RWPE1 (cell line): ENCODE measurements around the gene XPR1.
"Not testable (repeated sequence)": the region's sequence is repeated elsewhere in the genome, so short reads cannot be mapped to it uniquely, and the experiment has no call there.

Experiments
- CTCF ChIA-PET: fragments of 350-600 bp; sonication (Branson Sonifier 250); formaldehyde crosslinking; extraction: SDS; loops from one replicate; lab custom pipeline; 2021; lab: Yijun Ruan, JAX
- POLR2A ChIA-PET: fragments of 400-600 bp; formaldehyde crosslinking; extraction: SDS; loops from one replicate; lab custom pipeline; 2020; ENCODE audit warnings: antibody characterized with exemption; ENCODE audit not compliant: low non-redundant PET; lab: Yijun Ruan, JAX
- DNase-seq: peaks from one replicate; pipeline ENCODE4 v3.0.0; 2012; ENCODE audit warnings: low spot score
- H3K27ac ChIP-seq: fragments of 450-650 bp; 2 replicates; pipeline ENCODE4 v1.5.1; 2017
- TF ChIP-seq, protein P1 (sequence below): fragments of 450-650 bp; conservative IDR thresholded peaks from 2 replicates; pipeline ENCODE4 v1.5.1; 2017; ENCODE audit warnings: low read depth, mild to moderate bottlenecking

XPR1 gene

DNA sequence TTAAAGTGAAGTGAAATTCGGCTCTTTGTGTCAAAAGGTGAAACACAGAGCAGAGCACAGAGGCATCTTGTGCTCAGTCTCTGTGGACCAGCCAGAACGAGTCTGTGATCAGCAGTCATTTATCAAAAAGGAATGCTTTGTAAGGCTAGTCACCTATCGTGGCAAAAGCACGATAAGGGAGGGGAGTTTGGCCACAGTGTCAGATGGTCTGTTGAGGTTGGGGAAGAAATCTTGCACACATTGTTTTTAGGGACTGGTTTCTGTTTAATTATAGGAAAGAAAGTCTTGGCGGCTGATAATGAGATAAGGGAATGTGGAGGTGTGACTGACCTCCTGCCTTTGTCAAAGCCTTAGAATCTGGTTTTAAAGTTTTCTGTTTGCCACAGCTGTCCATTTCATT lies 222.6 kb downstream of the XPR1 start:
- POLR2A ChIA-PET, result no interaction called here
- CTCF ChIA-PET, result interaction anchor here (0.6 to 1.7 kb wide), 2 partner anchors 9 to 479 kb away, joined by 4 to 11 read pairs; no protein-coding TSS in a partner anchor
- no peak overlapping the region for H3K27ac ChIP-seq
- TF ChIP-seq, protein P1, sequence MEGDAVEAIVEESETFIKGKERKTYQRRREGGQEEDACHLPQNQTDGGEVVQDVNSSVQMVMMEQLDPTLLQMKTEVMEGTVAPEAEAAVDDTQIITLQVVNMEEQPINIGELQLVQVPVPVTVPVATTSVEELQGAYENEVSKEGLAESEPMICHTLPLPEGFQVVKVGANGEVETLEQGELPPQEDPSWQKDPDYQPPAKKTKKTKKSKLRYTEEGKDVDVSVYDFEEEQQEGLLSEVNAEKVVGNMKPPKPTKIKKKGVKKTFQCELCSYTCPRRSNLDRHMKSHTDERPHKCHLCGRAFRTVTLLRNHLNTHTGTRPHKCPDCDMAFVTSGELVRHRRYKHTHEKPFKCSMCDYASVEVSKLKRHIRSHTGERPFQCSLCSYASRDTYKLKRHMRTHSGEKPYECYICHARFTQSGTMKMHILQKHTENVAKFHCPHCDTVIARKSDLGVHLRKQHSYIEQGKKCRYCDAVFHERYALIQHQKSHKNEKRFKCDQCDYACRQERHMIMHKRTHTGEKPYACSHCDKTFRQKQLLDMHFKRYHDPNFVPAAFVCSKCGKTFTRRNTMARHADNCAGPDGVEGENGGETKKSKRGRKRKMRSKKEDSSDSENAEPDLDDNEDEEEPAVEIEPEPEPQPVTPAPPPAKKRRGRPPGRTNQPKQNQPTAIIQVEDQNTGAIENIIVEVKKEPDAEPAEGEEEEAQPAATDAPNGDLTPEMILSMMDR, result no peak
- DNase-seq, result no peak

DNA sequence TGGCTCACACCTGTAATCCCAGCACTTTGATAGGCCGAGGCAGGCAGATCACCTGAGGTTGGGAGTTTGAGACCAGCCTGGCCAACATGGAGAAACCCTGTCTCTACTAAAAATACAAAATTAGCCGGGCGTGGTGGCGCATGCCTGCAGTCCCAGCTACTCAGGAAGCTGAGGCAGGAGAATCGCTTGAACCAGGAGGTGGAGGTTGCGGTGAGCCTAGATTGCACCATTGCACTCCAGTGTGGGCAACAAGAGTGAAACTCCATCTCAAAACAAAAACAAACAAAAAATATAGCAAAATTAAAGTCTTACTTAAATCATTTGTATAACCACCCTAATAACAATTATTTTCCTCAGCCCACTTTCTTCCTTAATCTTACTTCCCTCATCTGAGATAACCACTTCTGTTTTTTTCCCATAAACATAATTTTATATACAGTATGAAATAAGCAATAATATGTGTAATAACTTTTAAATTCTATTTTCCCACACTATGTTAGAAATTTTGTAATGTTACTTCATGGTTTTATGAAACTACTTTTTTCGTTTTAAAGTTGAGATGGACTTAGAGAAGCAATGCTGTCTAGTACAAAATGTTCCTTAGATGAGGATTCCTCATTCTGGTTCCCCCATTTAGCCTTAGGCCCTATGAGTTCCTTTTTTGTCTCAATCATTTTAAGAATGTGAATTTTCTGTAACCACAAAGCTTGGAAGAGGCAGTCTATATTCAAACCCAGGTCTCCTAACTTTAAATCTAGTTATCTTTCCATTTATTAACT lies 226.3 kb downstream of the XPR1 start:
- POLR2A ChIA-PET, H3K27ac ChIP-seq, DNase-seq, CTCF ChIA-PET: not testable (repeated sequence)

DNA sequence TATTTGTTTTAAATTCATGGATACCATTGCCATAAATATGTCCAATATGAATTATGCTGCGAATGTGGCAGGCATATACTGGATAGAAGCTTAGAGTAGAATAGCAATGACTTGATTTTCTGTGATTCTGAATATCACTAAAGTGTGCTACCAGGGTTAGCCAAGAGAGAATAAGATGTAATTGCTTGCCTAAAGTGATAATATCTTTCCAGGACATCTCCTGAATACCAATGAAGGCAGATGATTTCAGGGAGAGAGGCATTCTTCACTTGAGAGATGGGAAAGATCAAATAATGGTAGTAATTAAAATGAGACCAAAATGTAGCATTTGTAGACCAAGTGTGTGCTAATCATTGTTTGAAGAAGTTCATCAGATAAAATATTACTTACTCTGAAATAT lies 227.5 kb downstream of the XPR1 start:
- TF ChIP-seq, protein P1, result no peak
- no peak overlapping the region for H3K27ac ChIP-seq
- ChIA-PET POLR2A (no interaction called here), CTCF (interaction anchor here (0.6 kb wide), 1 partner anchor 323 kb away, joined by 5 read pairs; no protein-coding TSS in a partner anchor)
- DNase-seq, result no peak

DNA sequence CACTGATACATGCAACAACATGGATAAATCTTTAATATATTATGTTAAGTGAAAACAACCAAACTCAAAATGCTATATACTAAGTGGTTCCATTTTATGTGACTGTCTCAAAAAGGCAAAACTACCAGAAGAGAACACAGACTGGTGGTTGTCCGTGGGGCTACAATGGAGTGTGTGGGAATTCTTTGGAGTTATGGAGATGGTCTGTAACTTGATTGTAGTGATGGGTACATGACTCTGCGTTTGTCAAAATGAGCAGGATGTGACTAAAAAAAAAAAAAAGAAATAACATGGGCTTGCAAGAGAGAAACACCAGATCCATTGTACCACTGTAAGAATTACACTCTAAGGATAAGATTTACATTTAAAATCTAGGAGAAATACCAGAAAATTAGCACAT lies 228.7 kb downstream of the XPR1 start:
- DNase-seq, result no peak
- ChIA-PET CTCF (interaction anchor here (0.9 to 4.2 kb wide), 2 partner anchors 132 to 345 kb away, joined by 6 to 40 read pairs; no protein-coding TSS in a partner anchor), POLR2A (no interaction called here)
- H3K27ac ChIP-seq, result no peak overlapping the region
- TF ChIP-seq, protein P1, result no peak

DNA sequence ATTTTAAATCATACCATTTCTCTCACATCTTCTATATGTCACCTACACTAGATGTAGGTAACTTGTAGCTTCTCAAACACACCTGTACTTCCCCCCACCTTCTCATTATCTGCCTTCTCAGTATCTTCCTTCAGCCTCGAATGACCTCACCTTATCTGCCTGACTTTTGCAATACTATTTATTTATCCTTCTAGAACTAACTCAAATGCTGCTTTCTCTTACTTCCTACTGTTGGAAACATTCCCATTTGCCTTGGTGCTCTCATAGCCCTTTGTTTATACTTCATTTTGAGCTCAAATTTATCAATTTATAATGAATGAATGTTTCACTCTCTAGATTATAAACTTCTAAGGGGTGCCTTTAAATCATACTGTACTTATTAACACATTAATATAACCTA lies 230.5 kb downstream of the XPR1 start:
- ChIA-PET POLR2A (no interaction called here), CTCF (interaction anchor here (0.6 to 4.2 kb wide), 11 partner anchors 8 to 674 kb away, joined by 3 to 40 read pairs (median 4); no protein-coding TSS in a partner anchor)
- H3K27ac ChIP-seq, result no peak overlapping the region
- TF ChIP-seq, protein P1, result no peak
- no peak for DNase-seq

DNA sequence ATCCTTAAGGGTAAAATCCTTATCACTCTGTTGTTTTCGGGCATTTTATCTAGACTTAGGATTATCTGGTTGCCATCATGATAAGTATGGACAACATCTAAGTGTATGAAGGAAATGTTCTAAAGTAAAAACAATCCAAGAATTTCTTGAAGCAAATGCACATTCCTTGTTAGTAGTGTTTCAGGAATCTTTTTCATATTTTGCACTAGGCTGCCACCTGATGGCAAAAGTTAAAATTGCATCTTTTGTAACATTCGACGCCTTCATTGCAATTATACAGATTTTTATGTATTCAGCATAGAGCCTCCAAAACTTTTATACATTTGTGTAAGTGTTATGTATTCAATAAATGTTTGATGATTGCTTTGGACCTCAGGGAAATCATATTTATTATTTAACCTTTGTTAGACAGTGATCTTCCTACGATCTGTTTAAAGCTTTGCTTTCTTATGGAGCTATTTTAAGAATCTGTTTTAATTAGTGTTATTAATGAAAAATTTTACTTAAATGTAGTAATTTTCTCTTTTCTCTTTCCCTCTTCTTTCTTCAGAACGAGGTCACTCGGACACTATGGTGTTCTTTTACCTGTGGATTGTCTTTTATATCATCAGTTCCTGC lies 231.4 kb downstream of the XPR1 start:
- peak; percentile 40 for DNase-seq

More for the DNA sequence above, 231.4 kb downstream of the XPR1 start:
- no peak overlapping the region for H3K27ac ChIP-seq
- TF ChIP-seq, protein P1, result peak; percentile 71
- ChIA-PET POLR2A (no interaction called here), CTCF (interaction anchor here (0.6 to 4.2 kb wide), 17 partner anchors 9 to 1523 kb away, joined by 3 to 40 read pairs (median 4); partner anchors contain the start of gene ACBD6)
